OCI-LY3 (cell line): ENCODE data around the gene CDIP1.

ENCODE experiments used
- H2AFZ ChIP-seq: fragments of 200-600, 300-600 bp; shearing (Covaris generic); 2 replicates; pipeline ENCODE4 v1.6.0; 2014; ENCODE audit warnings: antibody characterized with exemption, low read depth, low read length
- H3K27ac ChIP-seq: fragments of 200-600, 300-600 bp; sonication (generic); 2 replicates; pipeline ENCODE4 v1.5.1; 2014; ENCODE audit warnings: mild to moderate bottlenecking, low read length, moderate library complexity, mixed read lengths
- H3K27me3 ChIP-seq: fragments of 200-600, 300-600 bp; sonication (generic); 2 replicates; pipeline ENCODE4 v1.6.1; 2014; ENCODE audit warnings: low read depth, low read length, mixed read lengths
- H3K36me3 ChIP-seq: fragments of 200-600, 300-600 bp; sonication (generic); replicated peaks from 2 replicates; pipeline ENCODE3; 2014; ENCODE audit warnings: low read depth, low read length, mixed read lengths
- H3K4me1 ChIP-seq: fragments of 300-600, 200-600 bp; sonication (generic); 2 replicates; pipeline ENCODE4 v1.6.1; 2014; ENCODE audit warnings: low read length, mixed read lengths
- H3K4me2 ChIP-seq: fragments of 200-600, 300-600 bp; sonication (generic); 2 replicates; pipeline ENCODE4 v1.6.1; 2014; ENCODE audit warnings: low read length, mixed read lengths
- H3K4me3 ChIP-seq: fragments of 300-600, 200-600 bp; sonication (generic); 2 replicates; pipeline ENCODE4 v1.5.1; 2014; ENCODE audit warnings: antibody characterized with exemption, mild to moderate bottlenecking, low read length, moderate library complexity
- H3K79me2 ChIP-seq: fragments of 300-600, 200-600 bp; shearing (Covaris generic); 2 replicates; pipeline ENCODE4 v1.6.1; 2014; ENCODE audit warnings: mild to moderate bottlenecking, low read length, mixed read lengths
- H3K9ac ChIP-seq: fragments of 300-600, 200-600 bp; shearing (Covaris generic); 2 replicates; pipeline ENCODE4 v1.6.0; 2014; ENCODE audit warnings: mild to moderate bottlenecking, low read length, moderate library complexity
- H3K9me3 ChIP-seq: fragments of 200-600, 300-600 bp; shearing (Covaris generic); 2 replicates; pipeline ENCODE4 v1.6.1; 2014; ENCODE audit warnings: low read length, mixed read lengths; ENCODE audit not compliant: insufficient read depth
- H4K20me1 ChIP-seq: fragments of 200-600, 300-600 bp; sonication (generic); 2 replicates; pipeline ENCODE4 v1.6.1; 2016; ENCODE audit warnings: low read length, mixed read lengths; ENCODE audit not compliant: insufficient read depth
- EZH2phosphoT487 ChIP-seq: fragments of 200-600 bp; shearing (Covaris generic); IDR thresholded peaks from 2 replicates; pipeline ENCODE4 v1.6.1; 2018; ENCODE audit warnings: antibody characterized with exemption, mixed run types, low read depth
- TF ChIP-seq, protein P1 (sequence below): fragments of 200-600, 300-600 bp; sonication (generic); IDR thresholded peaks from 2 replicates; pipeline ENCODE4 v1.5.1; 2014; ENCODE audit warnings: antibody characterized with exemption, low read length, low read depth

The CDIP1 gene

DNA sequence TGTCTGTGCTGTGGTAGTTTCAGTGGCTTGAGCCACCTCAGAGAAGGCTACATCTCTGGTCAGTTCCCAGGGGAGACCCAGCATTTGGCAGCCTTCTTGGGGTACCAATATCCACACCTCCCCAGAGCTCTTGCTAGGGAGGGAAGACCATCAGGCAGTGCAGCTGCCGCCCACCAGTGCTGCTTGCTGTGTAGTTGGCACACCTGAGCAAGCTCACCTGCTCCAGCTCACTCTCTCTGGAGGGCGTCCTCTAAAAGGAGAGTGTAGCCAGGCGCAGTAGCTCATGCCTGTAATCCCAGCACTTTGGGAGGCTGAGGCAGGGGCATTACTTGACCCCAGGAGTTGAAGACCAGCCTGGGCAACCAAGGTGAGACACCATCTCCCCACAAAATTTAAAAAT lies 29.8 kb downstream of the CDIP1 start:
- TF ChIP-seq EZH2phosphoT487, result no peak
- TF ChIP-seq, protein P1, sequence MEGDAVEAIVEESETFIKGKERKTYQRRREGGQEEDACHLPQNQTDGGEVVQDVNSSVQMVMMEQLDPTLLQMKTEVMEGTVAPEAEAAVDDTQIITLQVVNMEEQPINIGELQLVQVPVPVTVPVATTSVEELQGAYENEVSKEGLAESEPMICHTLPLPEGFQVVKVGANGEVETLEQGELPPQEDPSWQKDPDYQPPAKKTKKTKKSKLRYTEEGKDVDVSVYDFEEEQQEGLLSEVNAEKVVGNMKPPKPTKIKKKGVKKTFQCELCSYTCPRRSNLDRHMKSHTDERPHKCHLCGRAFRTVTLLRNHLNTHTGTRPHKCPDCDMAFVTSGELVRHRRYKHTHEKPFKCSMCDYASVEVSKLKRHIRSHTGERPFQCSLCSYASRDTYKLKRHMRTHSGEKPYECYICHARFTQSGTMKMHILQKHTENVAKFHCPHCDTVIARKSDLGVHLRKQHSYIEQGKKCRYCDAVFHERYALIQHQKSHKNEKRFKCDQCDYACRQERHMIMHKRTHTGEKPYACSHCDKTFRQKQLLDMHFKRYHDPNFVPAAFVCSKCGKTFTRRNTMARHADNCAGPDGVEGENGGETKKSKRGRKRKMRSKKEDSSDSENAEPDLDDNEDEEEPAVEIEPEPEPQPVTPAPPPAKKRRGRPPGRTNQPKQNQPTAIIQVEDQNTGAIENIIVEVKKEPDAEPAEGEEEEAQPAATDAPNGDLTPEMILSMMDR, result no peak
- Histone ChIP-seq H4K20me1 (peaks cover 5% of the 10 kb centered on the region; the same call in 1 of the 2 replicates), H2AFZ (no peak overlapping the region), H3K4me2 (no peak overlapping the region), H3K27ac (no peak overlapping the region), H3K4me3 (no peak overlapping the region), H3K79me2 (peaks cover 2% of the 10 kb centered on the region), H3K9ac (no peak overlapping the region), H3K9me3 (no peaks in the 10 kb centered on the region), H3K27me3 (no peaks in the 10 kb centered on the region), H3K4me1 (peaks cover 21% of the 10 kb centered on the region), H3K36me3 (peaks cover 36% of the 10 kb centered on the region)

DNA sequence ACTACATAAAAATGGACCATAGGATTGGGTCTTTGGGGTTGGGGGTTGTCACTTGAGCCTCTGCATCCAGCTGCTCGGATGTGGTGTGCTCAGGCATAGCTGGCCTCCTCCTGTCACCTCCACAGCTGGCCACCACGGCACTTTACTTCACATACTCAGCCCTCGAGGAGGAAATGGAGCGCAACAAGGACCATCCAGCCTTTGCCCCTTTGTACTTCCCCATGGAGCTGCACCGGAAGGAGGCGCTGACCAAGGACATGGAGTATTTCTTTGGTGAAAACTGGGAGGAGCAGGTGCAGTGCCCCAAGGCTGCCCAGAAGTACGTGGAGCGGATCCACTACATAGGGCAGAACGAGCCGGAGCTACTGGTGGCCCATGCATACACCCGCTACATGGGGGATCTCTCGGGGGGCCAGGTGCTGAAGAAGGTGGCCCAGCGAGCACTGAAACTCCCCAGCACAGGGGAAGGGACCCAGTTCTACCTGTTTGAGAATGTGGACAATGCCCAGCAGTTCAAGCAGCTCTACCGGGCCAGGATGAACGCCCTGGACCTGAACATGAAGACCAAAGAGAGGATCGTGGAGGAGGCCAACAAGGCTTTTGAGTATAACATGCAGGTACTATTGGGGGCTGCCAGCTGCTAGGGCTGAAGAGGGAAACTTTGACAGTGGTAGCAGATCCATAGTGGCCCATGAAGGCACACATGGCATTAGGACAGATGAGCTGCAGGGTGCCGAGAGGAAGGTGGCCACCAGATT lies 30.8 kb downstream of the CDIP1 start:
- Histone ChIP-seq H3K4me3 (no peak overlapping the region), H3K9me3 (no peaks in the 10 kb centered on the region), H3K27ac (no peak overlapping the region), H3K36me3 (peaks cover 35% of the 10 kb centered on the region), H3K9ac (no peak overlapping the region), H2AFZ (no peak overlapping the region), H4K20me1 (peaks cover 8% of the 10 kb centered on the region; the same call in 1 of the 2 replicates), H3K4me1 (peaks cover 21% of the 10 kb centered on the region), H3K27me3 (no peaks in the 10 kb centered on the region), H3K79me2 (peaks cover 4% of the 10 kb centered on the region), H3K4me2 (no peak overlapping the region)
- TF ChIP-seq, protein P1, result no peak
- TF ChIP-seq EZH2phosphoT487, result no peak

DNA sequence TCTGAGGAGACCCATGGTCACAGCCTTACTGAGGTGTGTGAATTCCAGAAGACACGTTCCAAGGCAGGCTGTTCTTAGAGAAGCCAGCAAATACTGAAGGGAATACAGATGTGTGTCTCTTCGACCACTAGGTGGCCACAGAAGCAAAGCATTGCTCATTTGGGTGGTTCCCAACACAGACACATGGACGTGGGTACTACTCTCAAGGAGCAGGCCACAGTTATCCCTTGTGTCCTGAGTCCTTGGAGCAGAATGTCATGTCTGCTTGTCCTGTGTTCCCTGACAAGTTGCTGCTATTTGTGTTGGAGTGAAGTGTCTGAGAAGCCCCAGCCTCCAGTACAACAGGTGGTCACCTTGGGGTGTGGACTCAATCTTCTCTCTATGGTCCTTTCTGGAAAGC lies 32.1 kb downstream of the CDIP1 start:
- Histone ChIP-seq H3K4me1 (peaks cover 21% of the 10 kb centered on the region), H3K36me3 (peaks cover 30% of the 10 kb centered on the region), H3K27ac (no peak overlapping the region), H3K4me2 (0 out of 2 replicates have a peak overlapping the region, but pooled peaks have one; percentile 82), H2AFZ (no peak overlapping the region), H3K9ac (no peak overlapping the region), H3K27me3 (no peaks in the 10 kb centered on the region), H4K20me1 (peaks cover 11% of the 10 kb centered on the region; the same call in 1 of the 2 replicates), H3K9me3 (no peaks in the 10 kb centered on the region), H3K79me2 (peaks cover 9% of the 10 kb centered on the region), H3K4me3 (no peak overlapping the region)
- no peak for TF ChIP-seq EZH2phosphoT487
- TF ChIP-seq, protein P1, result peak; percentile 91

DNA sequence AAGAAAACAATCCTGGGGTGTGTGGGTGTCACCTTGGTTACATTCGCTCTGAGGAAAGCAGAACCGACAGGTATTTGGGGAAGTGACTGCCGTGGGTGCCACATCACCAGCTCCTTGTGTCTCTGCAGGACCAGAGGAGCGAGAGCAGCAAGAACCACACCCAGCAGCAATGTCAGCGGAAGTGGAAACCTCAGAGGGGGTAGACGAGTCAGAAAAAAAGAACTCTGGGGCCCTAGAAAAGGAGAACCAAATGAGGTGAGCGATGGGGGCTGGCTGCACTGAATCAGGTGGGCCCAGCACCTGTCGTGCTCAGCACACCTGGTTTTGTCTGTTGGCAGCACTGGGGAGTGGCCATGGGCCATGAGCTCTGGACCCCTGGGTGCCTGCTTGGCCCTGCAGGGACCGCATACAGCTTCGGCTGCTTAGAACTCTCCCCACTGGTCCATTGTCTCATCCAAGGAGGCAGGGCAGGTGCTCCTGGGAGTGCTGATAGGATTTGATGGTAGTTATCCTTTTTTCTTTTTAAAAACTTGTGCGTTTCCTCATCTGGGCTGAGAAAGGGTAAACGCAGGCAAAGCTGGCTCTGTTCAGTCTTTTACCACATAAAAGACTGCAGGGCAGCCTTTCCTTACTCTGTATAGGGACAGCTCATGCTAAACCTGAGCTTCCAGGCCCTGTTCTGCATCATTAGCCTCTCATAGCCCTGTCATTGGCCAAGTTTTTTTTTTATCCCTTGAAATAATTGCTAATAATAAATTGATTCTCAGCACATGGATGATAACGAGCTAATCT lies 33.0 kb downstream of the CDIP1 start:
- H3K79me2 ChIP-seq, result peaks cover 17% of the 10 kb centered on the region
- peaks cover 11% of the 10 kb centered on the region; the same call in 1 of the 2 replicates for H4K20me1 ChIP-seq
- H3K27ac ChIP-seq, result peak overlapping the region; percentile 83
- peak overlapping the region; percentile 82 for H3K4me2 ChIP-seq
- H3K9ac ChIP-seq, result peak overlapping the region; percentile 51
- H3K4me1 ChIP-seq, result peaks cover 21% of the 10 kb centered on the region
- H3K9me3 ChIP-seq, result no peaks in the 10 kb centered on the region
- TF ChIP-seq, protein P1, result no peak
- no peak overlapping the region for H2AFZ ChIP-seq
- H3K4me3 ChIP-seq, result peak overlapping the region; percentile 61
- no peaks in the 10 kb centered on the region for H3K27me3 ChIP-seq
- peaks cover 29% of the 10 kb centered on the region for H3K36me3 ChIP-seq
